GM12878 (cell line): ENCODE measurements around the gene PIGL. TPM values are rescaled to one million over a fixed set of nuclear protein-coding genes. Genes with fewer than 3 reads are reported as not detected.

Experiments
- ATF3 ChIP-seq: IDR thresholded peaks from 2 replicates; pipeline ENCODE4 v1.6.1; 2011; ENCODE audit warnings: low read depth, mild to moderate bottlenecking, low read length, moderate library complexity, borderline replicate concordance; ENCODE audit errors: extremely low read depth
- BCL3 ChIP-seq: IDR thresholded peaks from 2 replicates; pipeline ENCODE4 v1.6.1; 2011; ENCODE audit warnings: borderline replicate concordance, low read depth, mild to moderate bottlenecking, moderate library complexity, low read length; ENCODE audit not compliant: insufficient read depth, poor library complexity, severe bottlenecking
- BRCA1 ChIP-seq: IDR thresholded peaks from 2 replicates; pipeline ENCODE4 v1.6.1; 2011; ENCODE audit warnings: low read depth, low read length, improper control_type of control experiment
- CBX3 ChIP-seq: fragments of 200-600 bp; sonication (generic); IDR thresholded peaks from 2 replicates; pipeline ENCODE4 v1.6.1; 2016; ENCODE audit warnings: low read depth, borderline replicate concordance
- CHD4 ChIP-seq: fragments of 200-600 bp; sonication (generic); IDR thresholded peaks from 2 replicates; pipeline ENCODE4 v1.6.1; 2016; ENCODE audit warnings: mild to moderate bottlenecking
- CTCF ChIP-seq, 3 experiments: IDR thresholded peaks in 2 of 3; conservative IDR thresholded peaks in 1 of 3; 2 replicates each; pipeline ENCODE4 v1.5.1; 2011; ENCODE audit warnings: low read depth in 3 of 3, low read length in 3 of 3, mild to moderate bottlenecking in 3 of 3, control low read depth in 2 of 3, moderate library complexity in 2 of 3, inconsistent platforms in 1 of 3, mixed read lengths in 1 of 3; ENCODE audit not compliant: control insufficient read depth in 2 of 3, insufficient read depth in 1 of 3; ENCODE audit errors: extremely low read depth in 1 of 3
- ETV6 ChIP-seq, 2 experiments: fragments of 450-650 bp in 1 of 2; IDR thresholded peaks in 1 of 2; conservative IDR thresholded peaks in 1 of 2; 2 replicates each; pipeline ENCODE4 v1.6.1; 2014; ENCODE audit warnings: antibody characterized with exemption in 1 of 2, borderline replicate concordance in 1 of 2, low read depth in 1 of 2, mild to moderate bottlenecking in 1 of 2, moderate library complexity in 1 of 2
- FOXK2 ChIP-seq: fragments of 450-650 bp; IDR thresholded peaks from 2 replicates; pipeline ENCODE4 v1.6.1; 2017; ENCODE audit warnings: mild to moderate bottlenecking, moderate library complexity
- HDAC6 ChIP-seq: fragments of 200-600 bp; sonication (generic); IDR thresholded peaks from one replicate; pipeline ENCODE4 v1.8.0; 2017; ENCODE audit warnings: antibody characterized with exemption; ENCODE audit not compliant: unreplicated experiment
- JUNB ChIP-seq: IDR thresholded peaks from 2 replicates; pipeline ENCODE4 v1.6.1; 2016; ENCODE audit warnings: antibody characterized with exemption, mild to moderate bottlenecking
- MXI1 ChIP-seq: fragments of 150-350 bp; IDR thresholded peaks from 2 replicates; pipeline ENCODE4 v1.6.1; 2011; ENCODE audit warnings: low read depth, mild to moderate bottlenecking, inconsistent platforms, low read length, improper control_type of control experiment
- NFYB ChIP-seq: IDR thresholded peaks from 2 replicates; pipeline ENCODE4 v1.6.1; 2011; ENCODE audit warnings: low read depth, mild to moderate bottlenecking, low read length, improper control_type of control experiment, moderate library complexity; ENCODE audit not compliant: insufficient read depth
- NKRF ChIP-seq: fragments of 450-650 bp; conservative IDR thresholded peaks from 2 replicates; pipeline ENCODE4 v1.6.1; 2017; ENCODE audit warnings: mild to moderate bottlenecking, moderate library complexity
- NRF1 ChIP-seq: conservative IDR thresholded peaks from 2 replicates; pipeline ENCODE4 v1.6.1; 2011; ENCODE audit warnings: mild to moderate bottlenecking, low read depth, low read length, improper control_type of control experiment
- PML ChIP-seq: IDR thresholded peaks from 2 replicates; pipeline ENCODE4 v1.6.1; 2012; ENCODE audit warnings: low read length, inconsistent platforms
- POLR2AphosphoS5 ChIP-seq: IDR thresholded peaks from 2 replicates; pipeline ENCODE4 v1.6.1; 2011; ENCODE audit warnings: mild to moderate bottlenecking, low read length, inconsistent platforms
- RELA ChIP-seq: fragments of 450-650 bp; IDR thresholded peaks from 2 replicates; pipeline ENCODE4 v1.8.0; 2014; ENCODE audit warnings: borderline replicate concordance; ENCODE audit not compliant: partially characterized antibody
- RUNX3 ChIP-seq: IDR thresholded peaks from 2 replicates; pipeline ENCODE4 v1.6.1; 2012; ENCODE audit warnings: low read length, inconsistent platforms
- SKIL ChIP-seq: fragments of 450-650 bp; IDR thresholded peaks from 2 replicates; pipeline ENCODE4 v1.6.1; 2017; ENCODE audit warnings: mild to moderate bottlenecking, low read depth, inconsistent platforms; ENCODE audit not compliant: poor library complexity, severe bottlenecking
- SMC3 ChIP-seq: IDR thresholded peaks from 2 replicates; pipeline ENCODE4 v1.6.1; 2011; ENCODE audit warnings: low read length, improper control_type of control experiment, borderline replicate concordance
- SP1 ChIP-seq: IDR thresholded peaks from one replicate; pipeline ENCODE4 v1.6.1; 2011; ENCODE audit warnings: low read depth, low read length
- SREBF1 ChIP-seq: IDR thresholded peaks from 2 replicates; pipeline ENCODE4 v1.6.1; 2012; ENCODE audit warnings: mild to moderate bottlenecking, low read length
- ZNF24 ChIP-seq: fragments of 450-650 bp; IDR thresholded peaks from 2 replicates; pipeline ENCODE4 v1.6.1; 2017; ENCODE audit warnings: antibody characterized with exemption, mild to moderate bottlenecking
- ZNF384 ChIP-seq: IDR thresholded peaks from 2 replicates; pipeline ENCODE4 v1.6.1; 2012; ENCODE audit warnings: low read depth, mild to moderate bottlenecking, low read length, improper control_type of control experiment, borderline replicate concordance
- ZZZ3 ChIP-seq: IDR thresholded peaks from 2 replicates; pipeline ENCODE4 v1.6.1; 2011; ENCODE audit warnings: low read depth; ENCODE audit not compliant: control insufficient read depth, insufficient read length
- polyA plus RNA-seq, 11 experiments: library from polyadenylated mRNA; depleted of rRNA in 4 of 11; unstranded in 6 of 11; stranded (reverse) in 5 of 11; fragments of >200 nt; fragmentation: Nextera tagmentation in 4 of 11; fragmentation: Illumina TruSeq in 1 of 11; extraction: Ambion mirVana in 4 of 11; extraction: Trizol in 1 of 11; gene quantifications; 1 replicate in 1 of 11; 2 replicates in 10 of 11; pipeline versions ENCODE4 v1.2.1 to v1.2.3, GENCODE V29; 2011 to 2016; ENCODE audit warnings: inconsistent platforms in 2 of 11, missing spikeins in 2 of 11, low read depth in 1 of 11
- total RNA-seq, 4 experiments: library from RNA; depleted of rRNA in 3 of 4; stranded (reverse); fragments of >200 nt in 3 of 4; fragmentation: Illumina TruSeq in 1 of 4; extraction: Trizol in 1 of 4; gene quantifications; 2 replicates each; pipeline versions ENCODE4 v1.2.1 to v1.2.3, GENCODE V29; 2013 to 2021

PIGL gene
- total and polyA plus RNA-seq, 10 of the 15 experiments (the other 5 are each of a cell fraction or from before 2014, with no cell fraction given) = 25.9 to 52.5 (median 30.2) TPM

- no peak for TF ChIP-seq PML
- TF ChIP-seq ATF3 = no peak
- no peak for TF ChIP-seq SKIL
- no peak for TF ChIP-seq MXI1
- TF ChIP-seq POLR2AphosphoS5 = no peak
- peak; percentile 20; the same call in 1 of the 2 replicates for TF ChIP-seq JUNB
- no peak for TF ChIP-seq NRF1
- TF ChIP-seq NKRF = no peak
- no peak for TF ChIP-seq ZNF384
- TF ChIP-seq SREBF1 = no peak
- TF ChIP-seq SP1 = no peak
- TF ChIP-seq FOXK2 = no peak
- TF ChIP-seq RELA = no peak
- no peak for TF ChIP-seq CBX3
- TF ChIP-seq BRCA1 = no peak
- no peak for TF ChIP-seq NFYB
- TF ChIP-seq BCL3 = no peak
- no peak for TF ChIP-seq ETV6 (conservative IDR thresholded peaks at IDR 0.05 in 1 of 2, IDR thresholded peaks at IDR 0.05 in 1 of 2; ENCODE audit: borderline replicate concordance in 1 of 2, low read depth in 1 of 2)
- TF ChIP-seq CHD4 = no peak
- no peak for TF ChIP-seq CTCF (IDR thresholded peaks at IDR 0.05 in 2 of 3, conservative IDR thresholded peaks at IDR 0.05 in 1 of 3; ENCODE audit: control insufficient read depth in 2 of 3, extremely low read depth in 1 of 3, insufficient read depth in 1 of 3, low read depth in 3 of 3, low read length in 3 of 3)
- TF ChIP-seq SMC3 = no peak
- TF ChIP-seq ZNF24 = no peak
- peak; percentile 87 for TF ChIP-seq RUNX3
- no peak for TF ChIP-seq ZZZ3
- TF ChIP-seq HDAC6 = no peak
Measured at GRCh38 chr17:16361874-16362273, 144.9 kb downstream of the PIGL start (continued).
